Fibroblast of lung (primary cell): ENCODE results near the gene UGT1A5. TPM values are rescaled to one million over a fixed set of nuclear protein-coding genes. Genes with fewer than 3 reads are reported as not detected.

ENCODE experiments used
- DNase-seq, 2 donors: peaks; one replicate each; pipeline versions ENCODE4 v3.0.0 to v3.0.0-alpha.2; 2010; ENCODE audit warnings: low read depth in 2 of 2
- H2AFZ ChIP-seq: 2 replicates; pipeline ENCODE4 v1.5.1; 2012; ENCODE audit warnings: low read length, control low read depth, inconsistent platforms
- H3K27ac ChIP-seq: 2 replicates; pipeline ENCODE4 v1.5.1; 2011; ENCODE audit warnings: low read length, control low read depth; ENCODE audit not compliant: insufficient read depth
- H3K27me3 ChIP-seq: 2 replicates; pipeline ENCODE4 v1.5.1; 2011; ENCODE audit warnings: mild to moderate bottlenecking, low read length; ENCODE audit not compliant: control insufficient read depth, insufficient read depth
- H3K36me3 ChIP-seq: 2 replicates; pipeline ENCODE4 v1.5.1; 2011; ENCODE audit warnings: low read length; ENCODE audit not compliant: control insufficient read depth, insufficient read depth
- H3K4me1 ChIP-seq: 2 replicates; pipeline ENCODE4 v1.5.1; 2011; ENCODE audit warnings: low read length; ENCODE audit not compliant: control insufficient read depth, insufficient read depth; ENCODE audit errors: extremely low read depth
- H3K4me2 ChIP-seq: 2 replicates; pipeline ENCODE4 v1.5.1; 2011; ENCODE audit warnings: low read length, control low read depth; ENCODE audit not compliant: insufficient read depth; ENCODE audit errors: extremely low read depth
- H3K4me3 ChIP-seq, 4 experiments: fragments of 200-600 bp in 1 of 4; sonication (generic) in 1 of 4; replicated peaks in 1 of 4; 2 replicates each; pipeline ENCODE4 v1.5.1; 2011 to 2016; ENCODE audit warnings: low read length in 4 of 4, low read depth in 3 of 4, mild to moderate bottlenecking in 3 of 4, control low read depth in 2 of 4, inconsistent platforms in 1 of 4, mixed read lengths in 1 of 4; ENCODE audit not compliant: insufficient read depth in 1 of 4; ENCODE audit errors: control extremely low read depth in 1 of 4
- H3K79me2 ChIP-seq: 2 replicates; pipeline ENCODE4 v1.5.1; 2012; ENCODE audit warnings: mild to moderate bottlenecking, low read length, inconsistent platforms; ENCODE audit not compliant: control insufficient read depth, insufficient read depth
- H3K9ac ChIP-seq: 2 replicates; pipeline ENCODE4 v1.5.1; 2011; ENCODE audit warnings: mild to moderate bottlenecking, low read length, control low read depth; ENCODE audit not compliant: insufficient read depth
- H3K9me3 ChIP-seq: 2 replicates; pipeline ENCODE4 v1.5.1; 2012; ENCODE audit warnings: low read depth, low read length; ENCODE audit not compliant: control insufficient read depth, insufficient read depth
- H4K20me1 ChIP-seq: 2 replicates; pipeline ENCODE4 v1.5.1; 2011; ENCODE audit warnings: low read length; ENCODE audit not compliant: control insufficient read depth, insufficient read depth; ENCODE audit errors: extremely low read depth
- CTCF ChIP-seq, 2 donors: IDR thresholded peaks in 1 of 2; conservative IDR thresholded peaks in 1 of 2; 1 replicate in 1 of 2; 2 replicates in 1 of 2; pipeline ENCODE4 v1.5.1; 2011 to 2012; ENCODE audit warnings: low read length in 2 of 2, control low read depth in 1 of 2, inconsistent platforms in 1 of 2, low read depth in 1 of 2, mild to moderate bottlenecking in 1 of 2
- EZH2 ChIP-seq: IDR thresholded peaks from 2 replicates; pipeline ENCODE4 v1.5.1; 2012; ENCODE audit warnings: low read length, control low read depth, mild to moderate bottlenecking; ENCODE audit errors: missing control alignments
- polyA plus RNA-seq, 2 donors: library from polyadenylated mRNA; depleted of rRNA in 1 of 2; stranded (reverse) in 1 of 2; unstranded in 1 of 2; fragments of >200 nt; gene quantifications; 2 replicates each; pipeline ENCODE4 v1.2.1, GENCODE V29; 2011 to 2012; ENCODE audit warnings: missing spikeins in 1 of 2
- total RNA-seq: library from RNA; depleted of rRNA; stranded (reverse); fragments of >200 nt; gene quantifications from 2 replicates; pipeline ENCODE4 v1.2.1, GENCODE V29; 2014

Gene UGT1A5
- total and polyA plus RNA-seq, 2 donors (not counting 1 experiment from before 2014, with no cell fraction given) = not detected

DNA sequence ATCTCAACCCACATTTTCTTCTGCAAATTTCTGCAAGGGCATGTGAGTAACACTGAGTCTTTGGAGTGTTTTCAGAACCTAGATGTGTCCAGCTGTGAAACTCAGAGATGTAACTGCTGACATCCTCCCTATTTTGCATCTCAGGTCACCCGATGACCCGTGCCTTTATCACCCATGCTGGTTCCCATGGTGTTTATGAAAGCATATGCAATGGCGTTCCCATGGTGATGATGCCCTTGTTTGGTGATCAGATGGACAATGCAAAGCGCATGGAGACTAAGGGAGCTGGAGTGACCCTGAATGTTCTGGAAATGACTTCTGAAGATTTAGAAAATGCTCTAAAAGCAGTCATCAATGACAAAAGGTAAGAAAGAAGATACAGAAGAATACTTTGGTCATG lies 55.4 kb downstream of the UGT1A5 start:
- H3K9ac ChIP-seq = no peak overlapping the region
- no peaks in the 10 kb centered on the region for H3K9me3 ChIP-seq
- H3K27ac ChIP-seq = no peak overlapping the region
- no peak overlapping the region for H3K4me2 ChIP-seq
- no peaks in the 10 kb centered on the region for H3K36me3 ChIP-seq
- no peak overlapping the region for H3K4me3 ChIP-seq
- no peaks in the 10 kb centered on the region for H3K27me3 ChIP-seq
- H3K79me2 ChIP-seq = no peaks in the 10 kb centered on the region
- TF ChIP-seq CTCF (conservative IDR thresholded peaks at IDR 0.05 in 1 of 2, IDR thresholded peaks at IDR 0.05 in 1 of 2; ENCODE audit: low read depth in 1 of 2, low read length in 2 of 2) (no peak), EZH2 (no peak)
- no peaks in the 10 kb centered on the region for H4K20me1 ChIP-seq
- no peak overlapping the region for H2AFZ ChIP-seq
- DNase-seq = no peak
- peaks cover 3% of the 10 kb centered on the region for H3K4me1 ChIP-seq

- no peaks in the 10 kb centered on the region for H3K9me3 ChIP-seq
- no peak for DNase-seq
Measured at GRCh38 chr2:233769260-233769659, 56.6 kb downstream of the UGT1A5 start.

GRCh38 chr2:233772153-233772552 lies 59.4 kb downstream of the UGT1A5 start:
- no peaks in the 10 kb centered on the region for H4K20me1 ChIP-seq
- no peak overlapping the region for H3K4me2 ChIP-seq
- no peaks in the 10 kb centered on the region for H3K9me3 ChIP-seq
- no peak overlapping the region for H3K9ac ChIP-seq
- H3K27me3 ChIP-seq = no peaks in the 10 kb centered on the region
- H3K79me2 ChIP-seq = no peaks in the 10 kb centered on the region
- H3K27ac ChIP-seq = no peak overlapping the region
- TF ChIP-seq CTCF (conservative IDR thresholded peaks at IDR 0.05 in 1 of 2, IDR thresholded peaks at IDR 0.05 in 1 of 2; ENCODE audit: low read depth in 1 of 2, low read length in 2 of 2) = no peak
- no peak for TF ChIP-seq EZH2
- H2AFZ ChIP-seq = no peak overlapping the region
- H3K4me1 ChIP-seq = no peaks in the 10 kb centered on the region
- no peak for DNase-seq
- no peaks in the 10 kb centered on the region for H3K36me3 ChIP-seq
- H3K4me3 ChIP-seq = no peak overlapping the region

More at GRCh38 chr2:233769260-233769659, 56.6 kb downstream of the UGT1A5 start:
- Histone ChIP-seq H4K20me1 (no peaks in the 10 kb centered on the region), H3K27ac (no peak overlapping the region), H2AFZ (no peak overlapping the region), H3K4me3 (no peak overlapping the region), H3K4me1 (peaks cover 3% of the 10 kb centered on the region), H3K27me3 (no peaks in the 10 kb centered on the region), H3K4me2 (no peak overlapping the region), H3K9ac (no peak overlapping the region), H3K79me2 (no peaks in the 10 kb centered on the region), H3K36me3 (no peaks in the 10 kb centered on the region)
- TF ChIP-seq CTCF (conservative IDR thresholded peaks at IDR 0.05 in 1 of 2, IDR thresholded peaks at IDR 0.05 in 1 of 2; ENCODE audit: low read depth in 1 of 2, low read length in 2 of 2) (no peak), EZH2 (no peak)
